Measurements from ENCODE around the gene GPS1.

The GPS1 gene

DNA sequence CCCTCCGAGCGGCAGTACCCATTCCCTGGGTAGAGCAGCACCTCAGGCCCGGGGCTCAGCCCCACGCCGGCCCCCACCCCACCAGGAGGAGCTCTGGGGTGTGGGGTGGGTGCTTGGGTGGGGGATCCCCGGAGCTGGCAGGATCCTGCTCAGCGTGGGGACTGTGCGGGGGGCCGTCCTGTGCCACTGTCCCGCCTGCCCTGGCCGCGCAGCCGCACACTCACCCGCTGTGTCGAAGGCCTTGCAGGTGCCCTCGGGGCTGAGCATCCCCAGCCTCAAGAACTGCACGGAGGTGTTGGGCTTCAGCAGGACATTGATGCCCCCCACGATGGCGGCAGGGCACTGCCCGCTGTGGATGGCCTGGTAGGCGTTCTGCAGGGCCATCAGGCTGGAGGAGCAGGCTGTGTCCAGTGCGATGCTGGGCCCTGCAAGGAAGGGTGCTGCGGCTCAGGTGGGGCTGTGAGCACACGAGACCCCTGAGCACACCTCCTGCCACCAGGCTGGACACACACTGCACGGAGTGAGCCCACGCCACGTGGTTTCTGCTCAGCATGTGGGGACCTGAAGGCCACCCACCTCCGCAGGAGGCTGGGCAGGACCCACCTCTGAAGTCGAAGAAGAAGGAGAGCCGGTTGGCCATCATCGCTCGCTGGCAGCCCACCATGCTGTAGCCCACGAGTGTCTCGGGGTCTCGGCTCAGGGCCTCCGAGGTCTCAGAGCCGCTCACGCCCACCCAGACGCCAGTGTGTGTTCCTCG lies 41.5 kb downstream of the GPS1 start:
- DNase-seq: no peak

DNA sequence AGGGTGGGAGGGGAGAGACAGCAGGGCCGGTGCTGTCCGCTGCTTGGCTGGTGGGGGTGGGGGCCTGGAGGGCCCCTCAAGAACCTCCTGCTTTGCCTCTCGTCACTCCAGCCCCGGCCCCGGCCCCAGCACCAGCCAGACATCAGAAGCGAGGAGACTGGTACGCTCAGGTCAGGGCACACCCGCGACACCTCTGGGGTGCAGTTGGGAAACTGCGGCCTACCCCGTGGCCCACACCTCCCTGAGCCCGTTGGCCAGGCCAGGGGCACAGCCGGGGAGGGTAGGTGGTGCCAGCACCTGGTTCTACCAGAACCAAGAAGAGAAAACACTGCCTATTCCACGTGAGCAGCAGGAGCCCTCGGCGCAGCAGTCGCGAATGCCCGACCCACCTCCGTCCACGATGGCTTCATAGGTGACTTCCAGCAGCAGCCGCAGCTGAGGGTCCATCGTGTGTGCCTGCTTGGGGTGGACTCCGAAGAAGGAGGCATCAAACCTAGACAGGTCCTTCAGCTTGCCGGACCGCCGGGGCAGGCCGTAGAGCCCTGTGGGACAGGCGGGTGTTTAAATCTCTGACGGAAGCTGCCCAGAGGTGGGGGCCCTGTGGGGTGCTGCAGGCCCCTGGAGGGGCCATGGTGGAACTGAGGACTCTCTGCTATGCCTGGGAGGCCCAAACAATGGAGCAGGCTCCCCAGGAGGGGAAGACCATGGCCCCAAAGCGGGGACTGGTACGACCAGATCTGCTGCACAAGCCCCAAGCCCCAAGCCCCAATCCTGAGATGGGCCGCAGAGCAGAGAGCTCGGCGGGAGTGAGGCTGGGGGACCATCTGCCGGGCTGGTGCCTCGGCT lies 43.5 kb downstream of the GPS1 start:
- no peak for DNase-seq

DNA sequence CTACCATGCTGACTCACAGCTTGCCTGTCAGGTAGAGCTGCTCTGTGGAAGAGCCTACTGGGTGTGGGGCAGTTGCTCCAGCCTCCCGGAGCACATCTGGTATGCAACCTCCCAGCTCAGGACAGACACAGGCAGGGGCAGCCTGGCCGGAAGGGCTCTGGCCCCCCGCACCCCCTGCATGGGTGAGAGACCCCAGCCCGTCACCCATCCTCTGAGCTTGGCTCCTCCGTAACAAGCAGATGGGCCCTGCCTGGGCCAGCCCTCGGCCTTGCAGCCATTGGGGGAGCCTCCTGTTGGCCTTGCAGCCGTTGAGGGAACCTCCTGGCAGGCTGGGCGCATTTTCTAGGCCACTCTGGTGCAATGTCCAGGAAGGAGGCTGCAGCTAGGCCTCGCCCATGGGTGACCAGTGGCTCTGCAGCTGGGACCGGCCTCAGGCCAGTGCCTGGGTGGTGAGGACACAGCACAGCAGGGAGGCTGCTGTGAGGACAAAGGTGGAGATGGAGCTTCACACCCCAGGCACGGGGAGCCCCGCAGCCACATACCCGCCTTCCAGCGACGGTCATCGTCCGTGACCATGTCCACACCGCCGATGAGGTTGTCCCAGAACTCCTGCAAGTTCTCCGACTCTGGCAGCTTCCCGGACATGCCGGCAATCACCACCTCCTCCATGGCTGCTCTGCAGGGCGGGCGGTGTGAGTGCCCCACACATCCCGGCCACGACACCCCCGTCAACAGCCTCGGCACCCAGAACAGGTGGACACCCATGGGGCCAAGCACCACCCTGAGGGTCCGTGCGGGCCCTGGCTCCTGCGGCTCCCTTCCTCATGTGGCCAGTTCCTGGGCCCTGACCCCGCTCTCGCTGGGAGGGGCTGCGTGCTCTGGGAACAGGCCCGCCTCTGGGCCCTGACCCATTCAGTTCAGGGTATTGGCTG lies 44.3 kb downstream of the GPS1 start:
- no peak for DNase-seq

DNA sequence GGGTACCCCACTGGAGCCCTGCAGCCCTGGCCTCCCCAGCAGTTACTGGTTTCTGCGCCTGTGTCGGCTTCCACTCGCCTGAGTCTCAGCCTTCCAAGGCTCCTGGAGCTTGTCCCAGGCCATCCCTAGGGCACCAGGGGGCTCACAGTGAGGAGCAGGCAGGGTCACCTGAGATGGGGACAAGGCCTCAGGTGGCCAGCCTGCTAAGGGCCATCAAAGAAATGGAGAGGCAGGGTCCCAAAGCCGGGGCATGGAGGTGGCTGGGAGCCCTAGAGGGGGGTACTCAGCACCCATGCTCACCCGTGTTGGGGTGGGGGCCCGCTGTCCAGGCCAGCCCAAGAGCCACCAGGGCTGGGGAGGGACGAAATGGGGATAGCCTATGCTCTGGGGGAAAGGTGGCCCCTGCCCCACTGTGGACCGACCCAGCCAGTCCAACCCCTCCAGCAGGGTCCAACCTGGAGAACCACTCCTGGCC lies 45.0 kb downstream of the GPS1 start:
- DNase-seq: no peak

DNA sequence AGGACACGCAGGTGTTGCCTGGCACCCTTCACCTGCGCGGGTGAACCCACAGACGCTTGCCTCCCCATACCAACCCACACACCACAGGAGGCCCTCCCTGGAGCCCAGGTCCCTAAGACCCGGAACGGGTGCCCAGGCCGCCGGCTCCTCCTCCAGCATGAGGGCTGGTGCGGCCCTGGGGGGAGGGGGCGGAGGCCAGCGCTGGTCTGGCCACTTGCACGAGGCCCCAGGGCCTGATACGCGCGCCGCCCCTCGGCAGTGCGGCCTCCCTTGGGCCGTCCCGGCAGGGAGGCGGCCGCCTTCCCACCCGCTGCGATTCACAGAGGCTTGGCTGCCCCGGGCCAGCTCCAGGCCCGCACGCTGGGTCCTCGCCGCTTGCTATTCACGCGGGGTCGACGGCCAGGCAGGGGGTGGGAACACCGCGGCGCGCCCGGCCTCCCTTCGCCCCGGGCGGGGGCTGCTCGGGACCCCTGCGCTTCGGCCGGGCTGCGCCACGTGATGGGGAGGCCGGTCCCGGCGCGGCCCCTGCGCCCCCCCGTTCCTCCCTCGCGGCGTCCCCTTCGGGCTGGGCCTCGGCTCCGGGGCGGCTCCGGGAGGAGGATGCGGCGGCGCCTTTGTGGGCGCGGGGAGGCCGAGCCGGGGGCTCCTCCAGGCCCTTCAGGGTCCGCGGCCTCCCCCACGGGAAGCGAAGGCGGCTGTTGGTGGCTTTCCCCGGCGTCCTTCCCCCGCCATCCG lies 45.7 kb downstream of the GPS1 start:
- no peak for DNase-seq

DNA sequence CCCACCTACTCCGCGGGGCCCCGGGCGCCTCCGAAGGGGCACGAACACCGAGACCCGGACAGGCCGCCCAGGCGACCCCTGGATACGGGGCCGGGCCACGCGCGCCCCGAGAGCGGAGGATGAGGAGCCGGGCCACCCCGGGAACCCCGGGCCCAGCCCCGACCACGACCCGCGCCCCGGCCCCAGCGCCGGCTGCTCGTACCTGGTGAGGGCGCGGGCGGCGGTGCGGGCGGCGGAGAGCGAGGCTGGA lies 46.1 kb downstream of the GPS1 start:
- no peak for DNase-seq

DNA sequence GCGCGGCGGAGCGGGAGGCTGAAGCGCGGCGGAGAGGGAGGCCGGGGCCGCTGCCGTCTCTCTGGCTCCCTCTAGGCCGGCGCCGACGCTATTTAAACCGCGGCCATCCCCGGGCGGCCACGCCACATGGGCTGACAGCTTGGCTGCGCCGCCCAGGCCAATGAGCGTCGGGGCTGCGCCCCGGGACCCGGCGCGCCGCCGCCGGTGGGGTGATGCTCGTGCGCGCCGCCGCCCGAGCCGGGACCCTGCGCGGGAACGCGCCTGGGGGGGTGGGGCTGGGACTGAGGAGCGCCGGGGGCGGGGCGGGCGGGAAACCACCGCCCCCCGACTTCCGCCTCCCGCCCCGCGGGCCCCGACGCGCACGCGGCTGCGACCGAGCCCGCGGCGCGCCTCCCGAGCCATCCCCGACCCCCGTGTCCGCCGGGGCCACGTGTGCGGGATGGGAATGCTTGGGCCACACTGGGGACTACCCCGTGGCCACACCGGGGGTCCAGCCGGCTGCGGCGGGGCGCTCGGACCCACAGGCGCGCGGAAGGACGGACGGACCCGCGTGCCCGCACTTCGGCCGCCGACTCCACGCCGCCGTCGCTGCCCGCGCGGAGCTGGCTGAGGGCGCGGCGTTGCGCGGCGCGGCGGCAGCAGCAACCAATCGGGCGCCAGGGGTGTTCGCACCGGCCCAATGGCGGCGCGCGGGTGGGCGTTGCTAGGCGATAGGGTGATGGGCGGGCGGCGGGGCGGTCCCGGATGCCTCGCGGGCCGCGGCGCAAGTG lies 46.7 kb downstream of the GPS1 start, which contains the start of gene FASN:
TSS of gene FASN (minus strand) at position 68 of the 770 bp plus-strand sequence. CDS start 1,791 bp downstream, outside the sequence.
- peak; percentile 89 for DNase-seq

DNA sequence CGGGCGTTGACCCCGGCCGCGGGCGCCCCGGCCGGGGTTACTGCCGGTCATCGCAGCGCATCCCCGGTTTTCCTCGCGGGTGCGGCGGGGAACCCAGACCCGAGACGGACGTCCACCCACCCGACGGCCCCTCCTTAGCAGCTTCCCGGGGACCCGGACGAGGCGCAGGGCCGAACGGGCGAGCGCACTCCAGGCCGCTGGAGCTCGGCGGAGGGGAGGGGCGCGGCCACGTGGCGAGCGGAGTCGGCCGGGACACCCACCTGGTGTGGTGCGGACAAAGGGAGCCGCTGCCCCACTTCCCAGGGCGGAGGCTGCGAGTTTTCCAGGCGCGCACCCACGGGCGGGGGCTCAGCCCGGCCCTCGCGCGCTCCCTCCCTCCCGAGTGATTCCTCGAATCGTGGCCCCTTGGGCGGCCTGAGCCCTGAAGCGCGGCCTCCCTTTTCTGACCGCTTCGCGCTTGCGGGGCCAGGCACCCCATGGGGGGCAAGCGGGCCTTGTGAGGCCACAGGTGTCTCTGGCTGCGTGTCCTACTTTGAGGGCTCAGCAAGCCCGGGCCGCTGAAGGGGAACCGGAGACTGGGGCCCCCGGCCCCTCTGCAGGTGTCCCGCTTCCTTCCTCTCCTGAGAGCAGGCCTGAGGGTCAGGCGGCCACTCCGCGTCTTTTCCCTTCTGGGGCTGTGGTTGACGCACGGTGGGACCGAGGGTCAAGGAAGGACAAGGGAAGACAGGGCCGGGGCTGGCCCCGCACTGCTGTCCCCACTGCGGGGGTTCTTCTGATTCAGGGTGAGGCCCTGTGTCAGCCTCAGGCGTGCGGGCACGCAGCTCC lies 47.5 kb downstream of the GPS1 start:
- DNase-seq: no peak

DNA sequence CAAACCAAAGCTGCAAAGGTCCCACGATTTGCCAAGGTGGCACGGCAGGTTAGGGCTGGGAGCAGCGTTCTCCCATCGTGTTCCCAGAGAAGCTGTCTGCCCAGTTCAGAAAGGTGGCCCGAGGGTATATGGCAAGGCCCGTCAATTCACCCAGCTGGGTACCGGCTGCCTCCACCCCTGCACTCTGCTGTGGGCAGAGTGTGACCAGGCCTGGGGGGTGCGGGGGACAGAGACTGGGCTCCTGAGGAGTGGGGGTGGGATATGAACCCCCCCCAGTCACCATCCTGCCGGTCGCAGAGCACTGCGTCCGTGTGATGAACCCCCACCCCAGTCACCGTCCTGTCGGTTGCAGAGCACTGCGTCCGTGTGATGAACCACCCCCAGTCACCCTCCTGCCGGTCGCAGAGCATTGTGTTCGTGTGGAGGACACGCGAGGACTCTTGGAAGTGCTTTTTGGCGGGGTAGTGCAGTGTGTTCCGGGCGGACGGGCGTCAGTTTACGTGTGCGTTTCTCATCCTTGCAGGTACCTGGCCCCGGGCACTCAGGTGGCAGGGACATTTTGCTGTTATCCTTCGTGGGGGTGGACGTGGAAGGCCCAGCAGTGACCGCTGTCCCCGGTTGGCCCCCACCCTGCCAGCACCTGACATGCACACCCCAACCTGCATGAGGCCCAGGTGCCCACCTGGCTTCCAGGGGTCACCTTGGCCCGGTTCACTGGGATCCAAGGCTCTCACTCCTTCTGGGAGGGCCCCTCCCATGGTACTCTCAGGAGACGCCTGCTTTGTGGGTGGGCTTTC lies 49.0 kb downstream of the GPS1 start:
- DNase-seq: no peak

DNA sequence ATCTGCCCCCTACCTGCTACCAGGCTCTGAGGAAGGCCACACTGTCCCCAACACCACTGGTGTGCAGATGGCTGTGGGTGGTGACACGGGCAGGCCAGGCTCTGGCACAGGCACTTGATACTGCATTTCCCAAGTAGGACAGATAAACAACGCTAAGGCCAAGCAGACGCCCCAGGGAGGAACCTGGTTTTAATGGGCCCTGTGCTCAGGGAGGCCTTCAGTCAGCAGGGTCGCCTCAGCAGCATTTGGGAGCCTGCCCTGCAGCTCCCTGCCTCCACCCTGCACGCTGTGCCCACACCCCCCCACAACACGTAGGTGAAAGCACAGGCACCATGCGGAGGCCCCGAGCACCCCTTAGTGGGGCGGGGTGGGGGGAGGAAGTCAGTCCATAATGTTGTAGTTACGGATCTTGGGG lies 49.6 kb downstream of the GPS1 start:
- no peak for DNase-seq

DNA sequence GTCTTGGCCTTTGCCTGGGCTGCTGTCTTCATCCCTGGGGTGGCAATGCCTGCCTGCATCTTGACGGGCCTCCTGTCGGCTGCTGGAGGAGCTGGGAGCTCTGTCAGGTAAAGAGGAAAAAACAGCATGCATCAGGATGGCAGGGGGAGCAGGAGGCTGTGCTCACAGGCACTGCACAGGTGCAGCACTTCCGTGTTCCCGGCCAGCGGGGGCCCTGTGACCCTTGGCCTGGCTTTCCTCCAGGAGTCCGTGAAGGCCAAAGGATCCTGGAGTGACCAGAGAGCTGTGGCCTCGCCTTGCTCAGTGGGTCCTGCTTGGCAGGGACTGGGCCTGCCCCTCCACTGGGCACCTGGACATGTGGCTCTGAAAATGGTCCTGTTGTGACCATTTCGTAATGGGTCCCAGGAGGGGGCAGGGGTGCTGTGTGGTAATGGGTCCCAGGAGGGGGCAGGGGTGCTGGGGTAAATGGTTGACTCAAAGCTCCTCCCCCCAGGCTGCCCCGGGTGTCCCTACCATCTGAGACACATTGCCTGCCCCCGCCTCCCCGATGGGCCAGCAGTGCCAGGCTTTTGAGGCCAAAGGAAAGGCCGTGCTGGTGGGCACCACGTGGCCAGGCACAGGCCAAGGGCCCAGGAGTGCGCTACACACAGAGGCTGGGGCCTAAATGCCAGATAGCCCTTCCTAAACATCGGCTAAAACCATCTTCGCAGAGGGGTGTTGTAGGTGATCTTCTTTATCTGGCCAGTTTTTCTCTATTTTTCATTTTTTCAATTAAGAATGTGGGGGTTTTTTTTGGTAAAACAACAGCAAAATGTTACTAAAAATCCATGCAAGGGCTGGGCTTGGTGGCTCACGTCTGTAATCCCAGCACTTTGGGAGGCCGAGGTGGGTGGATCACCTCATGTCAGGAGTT lies 50.3 kb downstream of the GPS1 start:
- no peak for DNase-seq

DNA sequence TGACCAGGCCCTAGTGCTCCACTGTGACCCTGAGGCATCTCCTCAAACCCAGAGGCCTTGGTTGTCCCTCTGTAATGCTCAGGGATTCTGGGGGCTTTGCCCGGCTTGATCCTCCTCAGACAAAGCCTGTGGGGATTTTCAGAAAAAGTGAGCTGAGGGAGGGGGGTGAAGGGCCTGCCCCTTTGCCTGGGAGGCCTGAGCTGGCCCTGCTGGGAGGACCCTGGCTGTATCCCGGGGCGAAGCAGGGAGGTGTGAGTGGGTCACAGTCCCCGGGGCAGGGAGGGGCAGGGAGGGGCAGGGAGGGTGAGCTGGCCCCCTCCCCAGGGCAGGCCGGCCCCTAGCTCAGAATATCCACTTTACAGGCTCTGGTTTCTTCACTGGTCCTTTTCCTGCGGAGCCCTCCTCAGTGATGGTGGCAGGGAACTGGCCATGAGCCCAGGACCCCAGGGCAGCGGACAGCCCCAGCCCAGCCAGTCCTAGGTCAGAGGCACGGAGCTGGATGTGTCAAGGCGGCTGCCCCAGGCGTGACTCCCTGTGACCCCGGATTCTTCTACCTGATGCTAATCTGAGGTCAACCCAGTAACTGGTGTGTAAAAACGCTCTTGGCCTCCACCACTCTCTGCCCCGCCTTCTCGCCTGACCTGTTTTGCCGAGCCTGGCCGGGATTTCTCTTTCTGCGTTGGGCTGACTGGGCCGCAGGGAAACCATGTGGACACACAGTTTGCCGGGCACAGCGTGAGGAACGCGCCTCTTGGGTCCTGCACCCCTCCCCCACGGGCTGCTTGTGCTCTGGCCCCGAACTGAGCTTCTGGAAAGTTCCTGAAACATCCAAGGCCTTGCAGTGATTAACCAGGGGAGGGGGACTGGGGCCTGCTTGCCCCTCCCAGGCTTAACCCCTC lies 52.1 kb downstream of the GPS1 start:
- no peak for DNase-seq

DNA sequence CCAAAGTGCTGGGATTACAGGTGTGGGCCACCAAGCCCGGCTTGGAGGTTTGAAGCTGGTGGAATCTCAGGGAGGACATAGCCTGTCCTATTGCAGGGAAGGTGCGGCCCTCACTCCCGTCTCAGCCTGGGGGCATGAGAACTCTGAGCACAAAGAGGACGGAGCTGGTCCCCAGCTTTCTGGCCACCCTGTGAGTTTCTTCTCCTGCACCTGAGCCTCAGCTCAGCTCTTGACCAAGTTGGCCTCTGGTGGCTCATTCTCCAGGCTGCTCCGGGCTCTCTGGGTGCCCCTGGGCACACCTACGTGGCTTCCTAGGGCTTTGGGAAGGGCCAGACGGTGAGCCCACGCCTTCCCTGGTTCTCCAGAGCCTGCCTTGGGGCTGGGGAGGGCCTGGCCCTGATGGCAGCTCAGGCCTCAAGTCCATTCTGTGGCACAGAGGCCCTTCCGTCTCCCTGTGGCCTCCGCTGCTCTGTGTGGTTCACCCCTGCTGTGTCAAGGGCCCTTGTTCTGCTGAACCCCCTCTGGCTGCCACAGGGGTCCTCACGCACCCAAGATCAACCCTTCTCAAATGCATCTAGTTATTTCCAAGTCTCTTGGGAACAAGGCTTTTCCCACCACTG lies 53.2 kb downstream of the GPS1 start:
- no peak for DNase-seq

DNA sequence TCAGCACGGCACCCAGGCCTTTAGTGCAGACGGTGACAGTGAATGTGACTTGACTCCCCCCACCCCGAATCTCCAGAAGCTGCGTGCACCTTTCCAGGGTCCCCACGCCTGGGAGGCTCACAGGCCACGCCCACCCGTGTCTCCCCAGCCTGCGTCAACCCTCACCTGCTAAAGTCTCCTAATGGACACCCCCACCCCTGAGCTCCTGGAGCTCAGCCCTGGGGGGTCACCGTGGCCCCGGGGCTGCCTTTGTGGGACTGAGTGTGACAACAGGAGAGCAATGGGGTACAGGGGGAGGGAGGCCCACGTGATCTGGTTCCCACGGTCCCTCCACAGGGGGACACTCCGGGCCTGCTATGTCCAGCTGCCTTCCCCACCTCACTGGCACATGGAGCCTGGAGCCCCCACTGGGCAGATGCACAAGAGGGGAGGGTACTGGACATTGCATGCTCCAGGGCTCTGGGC lies 53.8 kb downstream of the GPS1 start:
- DNase-seq: no peak

DNA sequence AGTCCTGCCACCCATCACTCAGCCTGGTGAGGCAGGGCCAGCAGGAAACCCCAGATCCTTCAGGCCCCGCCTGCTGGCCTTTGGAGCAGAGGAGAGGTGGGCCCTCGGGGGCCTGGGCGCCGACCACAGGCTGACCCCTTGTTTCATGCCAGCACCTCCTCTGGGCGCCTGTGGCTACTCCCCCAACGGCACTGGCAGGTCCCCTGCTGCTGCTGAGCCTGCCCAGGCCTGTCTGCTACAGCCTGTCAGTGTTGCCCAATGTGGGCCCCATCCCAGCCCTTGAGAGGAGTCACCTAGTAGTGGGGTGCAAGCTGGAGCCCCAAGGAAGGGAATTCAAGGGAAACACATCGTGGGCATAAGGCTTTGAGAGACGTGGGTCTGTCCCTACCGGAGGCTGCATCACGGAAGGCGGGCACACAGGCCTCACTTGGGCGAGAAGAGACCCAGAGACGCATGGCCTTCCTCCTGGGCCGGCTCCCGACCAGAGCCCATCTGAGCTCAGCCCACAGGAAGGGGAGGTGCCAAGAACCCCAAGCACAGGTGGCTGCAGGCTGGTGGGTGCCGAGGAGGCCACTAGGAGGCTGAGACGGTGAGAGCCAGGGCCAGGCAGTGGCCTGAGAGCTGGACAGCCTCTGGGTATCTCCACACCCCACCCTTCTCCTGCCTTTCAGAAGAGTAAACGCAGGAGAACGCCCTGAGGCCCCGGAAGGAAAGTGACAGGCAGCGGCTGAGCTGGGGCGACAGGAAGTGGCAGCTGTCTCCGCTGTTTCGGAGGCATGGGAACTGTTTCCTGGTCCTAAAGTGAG lies 54.4 kb downstream of the GPS1 start:
- DNase-seq: peak; percentile 47

DNA sequence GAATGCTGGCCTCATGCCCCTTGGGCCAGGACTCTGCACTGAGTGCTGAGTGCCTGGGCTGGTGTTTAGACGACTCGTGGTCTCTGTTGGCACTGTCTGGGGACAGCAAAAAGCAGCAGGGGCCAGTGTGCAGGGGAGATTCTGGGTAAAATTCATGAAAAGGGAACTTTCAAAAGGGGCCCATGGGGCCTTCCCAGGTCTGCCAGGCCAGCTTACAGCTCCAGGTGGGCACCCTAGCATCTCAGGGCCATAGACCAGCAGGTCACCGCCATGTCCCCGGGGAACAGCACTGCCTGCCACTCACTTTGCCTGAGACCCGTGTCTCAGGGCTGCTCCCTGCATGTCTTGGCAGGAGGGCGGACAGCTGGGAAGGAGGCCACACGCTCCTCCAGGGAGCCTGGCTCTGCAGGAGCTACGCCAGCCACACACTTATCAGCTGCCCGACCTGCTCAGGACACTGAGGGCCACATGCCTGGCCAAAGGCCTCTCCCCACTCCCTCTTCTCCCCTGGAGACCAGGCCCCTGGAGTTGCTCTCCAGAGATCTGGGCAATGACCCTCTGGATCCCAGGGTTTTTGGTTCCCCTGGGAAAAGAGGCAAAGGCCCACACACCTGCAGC lies 55.1 kb downstream of the GPS1 start:
- no peak for DNase-seq
